HG03558 (cell line): Measurements from ENCODE around the gene CPXCR1.
"Not testable (repeated sequence)": the region's sequence is repeated elsewhere in the genome, so short reads cannot be mapped to it uniquely, and the experiment has no call there.

ENCODE experiments used
- ATAC-seq: cut with Tn5 transposase; IDR thresholded peaks from one replicate; pipeline ENCODE4 v1.9.1; 2021; ENCODE audit warnings: moderate number of reproducible peaks; ENCODE audit not compliant: unreplicated experiment; ENCODE audit errors: extremely low read depth

The CPXCR1 gene

GRCh38 chrX:88746925-88747324 is at the start of gene CPXCR1:
Gene CPXCR1 (plus strand): TSS chrX:88747225. CDS start chrX:88753415, 6,190 bp downstream.
- ATAC-seq, result no peak

- ATAC-seq, result no peak
These were observed 11.2 kb upstream of the CPXCR1 start for GRCh38 chrX:88735835-88736234.

- ATAC-seq, result not testable (repeated sequence)
These were observed 810 bp upstream of the CPXCR1 start for GRCh38 chrX:88746215-88746614.

- not testable (repeated sequence) for ATAC-seq
These were observed 5.3 kb downstream of the CPXCR1 start for GRCh38 chrX:88752339-88752738.

GRCh38 chrX:88789825-88790224 is 42.8 kb downstream of the CPXCR1 start:
- ATAC-seq, result no peak
